Thoracic aorta endothelial cell (primary cell): ENCODE data around the gene LECT2. TPM values are rescaled to one million over a fixed set of nuclear protein-coding genes. Genes with fewer than 3 reads are reported as not detected.

ENCODE experiments used
- total RNA-seq: library from RNA; depleted of rRNA; stranded (reverse); fragments of >200 nt; gene quantifications from 2 replicates; pipeline ENCODE4 v1.2.3, GENCODE V29; 2012

Gene LECT2
- total RNA-seq: not detected in 2 replicates

DNA sequence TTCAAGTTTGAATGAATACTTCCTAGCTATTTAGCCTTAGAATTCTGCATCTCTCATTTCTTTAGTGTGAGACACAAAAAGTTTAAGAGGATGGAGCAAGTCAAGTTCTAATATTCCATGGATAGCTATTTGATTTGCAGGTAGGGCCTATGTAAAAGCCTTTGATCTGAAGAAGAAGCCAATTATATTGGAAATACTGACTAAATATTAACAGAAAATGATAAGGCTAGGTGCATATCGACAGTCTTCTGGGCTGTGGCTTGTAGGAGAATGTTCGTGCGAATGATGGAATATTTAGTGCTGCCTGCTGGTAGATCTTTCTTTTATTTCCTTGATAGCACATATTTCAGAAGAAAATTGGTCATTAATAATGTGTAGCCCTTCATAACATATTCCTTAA lies at the start of gene LECT2:
LECT2 (minus strand) TSS at position 85 of the 400 bp plus-strand sequence. CDS start 150 bp downstream, outside the sequence.

Other genes with a start within 250 kb of the LECT2 start
- not detected in 2 replicates for gene SLC25A48, start 120.3 kb downstream of the LECT2 start, total RNA-seq
- gene IL9, start 59.1 kb downstream of the LECT2 start, total RNA-seq: not detected in 2 replicates
- 11.7 and 19.0 TPM in 2 replicates for gene TGFBI, start 74.0 kb upstream of the LECT2 start, total RNA-seq
- 88.8 and 100 TPM in 2 replicates for gene SMAD5, start 177.9 kb upstream of the LECT2 start, total RNA-seq
- gene SMIM32, start 238.2 kb upstream of the LECT2 start, total RNA-seq: not detected in 2 replicates